CD4-positive, alpha-beta T cell treated with Interleukin-6 at 100 ng/mL for 8 hours (primary cell): ENCODE results near the gene TECR.
A peak's percentile ranks its signal among the peaks of the same experiment; 100 is the strongest.
"Not testable (repeated sequence)": the region's sequence is repeated elsewhere in the genome, so short reads cannot be mapped to it uniquely, and the experiment has no call there.

Experiments used
- DNase-seq: peaks from one replicate; pipeline ENCODE4 v3.0.0-alpha.2; 2020; ENCODE audit warnings: mixed read lengths, low spot score

Gene TECR

GRCh38 chr19:14561249-14561648, 31.9 kb downstream of the TECR start:
- no peak for DNase-seq

- DNase-seq, result no peak
Observed at GRCh38 chr19:14561847-14562351, 32.5 kb downstream of the TECR start.

DNA sequence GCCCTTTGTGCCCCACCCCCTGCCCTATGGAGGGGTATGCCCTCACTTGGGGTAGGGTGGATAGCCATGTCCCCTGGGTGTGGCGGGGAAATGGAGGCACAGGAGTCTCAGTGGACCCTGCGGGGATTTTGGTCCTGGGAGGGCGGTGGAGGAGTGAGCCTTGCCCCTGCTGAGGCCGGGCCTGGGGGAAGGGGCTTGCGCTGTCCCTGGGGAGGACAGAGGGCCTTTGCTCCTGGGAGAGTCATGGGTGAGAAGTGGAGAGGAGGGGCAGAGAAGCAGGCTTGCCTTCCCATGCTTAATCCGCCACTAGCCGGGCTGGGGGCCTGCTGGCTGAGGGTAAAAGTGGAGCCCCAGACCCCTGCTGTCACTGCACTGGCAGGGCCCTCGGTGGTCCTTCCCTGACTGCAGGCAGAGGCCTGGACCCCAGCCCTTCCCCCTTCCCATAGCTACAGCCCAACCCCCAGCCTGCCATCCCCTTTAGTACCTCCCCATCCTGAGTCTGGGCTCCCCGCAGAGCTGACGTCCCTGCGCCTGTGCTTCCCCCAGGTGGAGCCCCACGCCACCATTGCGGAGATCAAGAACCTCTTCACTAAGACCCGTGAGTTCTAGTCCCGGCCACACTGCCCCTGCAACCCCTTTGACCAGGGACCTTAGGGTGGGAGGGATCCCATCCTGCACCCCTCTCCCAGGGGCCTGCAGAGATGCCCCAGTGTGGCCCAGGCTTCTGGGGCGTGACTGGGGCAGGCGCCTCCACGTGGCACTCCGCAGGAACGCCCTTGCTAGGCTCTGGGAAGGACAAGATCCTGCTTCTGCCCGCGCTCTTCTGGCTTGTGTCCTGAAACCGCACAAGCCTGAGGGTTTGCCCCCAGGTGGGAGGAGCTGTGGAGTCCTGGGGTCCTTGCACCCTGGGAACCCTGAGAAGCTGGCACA, 33.5 kb downstream of the TECR start:
- DNase-seq, result no peak

DNA sequence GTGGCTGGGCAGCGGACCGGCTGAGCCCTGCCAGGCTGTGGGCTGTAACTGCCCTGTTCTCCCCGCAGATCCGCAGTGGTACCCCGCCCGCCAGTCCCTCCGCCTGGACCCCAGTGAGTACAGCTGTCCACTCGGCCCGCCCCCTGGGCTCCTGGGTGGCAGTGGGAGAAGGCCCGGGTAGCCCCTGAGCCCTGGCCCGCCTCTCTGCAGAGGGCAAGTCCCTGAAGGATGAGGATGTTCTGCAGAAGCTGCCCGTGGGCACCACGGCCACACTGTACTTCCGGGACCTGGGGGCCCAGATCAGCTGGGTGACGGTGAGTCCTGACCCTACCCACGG, 34.2 kb downstream of the TECR start:
- no peak for DNase-seq

DNA sequence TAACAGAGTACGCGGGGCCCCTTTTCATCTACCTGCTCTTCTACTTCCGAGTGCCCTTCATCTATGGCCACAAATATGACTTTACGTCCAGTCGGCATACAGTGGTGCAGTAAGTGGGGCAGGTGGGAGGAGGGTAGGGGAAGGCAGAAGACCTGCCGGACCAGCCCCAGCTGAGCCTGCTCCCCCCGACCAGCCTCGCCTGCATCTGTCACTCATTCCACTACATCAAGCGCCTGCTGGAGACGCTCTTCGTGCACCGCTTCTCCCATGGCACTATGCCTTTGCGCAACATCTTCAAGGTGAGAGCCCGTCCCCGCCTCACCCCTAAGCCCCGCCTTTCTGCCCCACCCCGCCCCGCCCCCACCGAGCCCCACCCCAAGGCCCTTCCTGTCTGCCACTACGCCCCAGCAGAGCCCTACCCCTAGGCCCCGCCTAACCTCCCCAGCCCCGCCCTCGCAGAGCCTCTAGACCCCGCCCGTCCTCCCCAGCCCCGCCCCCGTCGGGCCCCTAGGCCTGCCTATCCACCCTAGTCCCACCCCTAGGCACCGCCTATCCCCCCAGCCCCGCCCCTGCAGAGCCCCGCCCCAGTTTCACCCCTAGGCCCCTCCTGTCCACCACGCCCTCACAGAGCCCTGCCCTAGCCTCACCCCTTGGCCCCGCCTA, 34.7 kb downstream of the TECR start:
- DNase-seq, result no peak

DNA sequence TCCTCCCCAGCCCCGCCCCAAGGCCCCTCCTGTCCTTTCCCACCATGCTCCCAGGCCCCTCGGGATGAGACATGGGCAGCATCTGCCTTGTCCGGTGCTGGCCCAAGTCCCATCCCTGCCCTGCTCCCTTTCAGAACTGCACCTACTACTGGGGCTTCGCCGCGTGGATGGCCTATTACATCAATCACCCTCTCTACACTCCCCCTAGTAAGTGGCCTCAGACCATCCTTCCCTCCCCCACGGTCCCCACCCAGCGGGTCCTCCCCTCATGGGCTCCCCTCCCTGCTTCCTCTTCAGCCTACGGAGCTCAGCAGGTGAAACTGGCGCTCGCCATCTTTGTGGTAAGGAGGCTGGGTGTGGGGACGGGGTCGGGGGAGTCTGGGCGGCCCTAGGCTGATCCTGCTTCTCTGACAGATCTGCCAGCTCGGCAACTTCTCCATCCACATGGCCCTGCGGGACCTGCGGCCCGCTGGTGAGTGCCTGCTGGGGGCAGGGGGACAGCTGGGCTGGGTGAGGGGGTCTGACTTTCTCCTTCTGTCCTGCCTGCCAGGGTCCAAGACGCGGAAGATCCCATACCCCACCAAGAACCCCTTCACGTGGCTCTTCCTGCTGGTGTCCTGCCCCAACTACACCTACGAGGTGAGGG, 35.4 kb downstream of the TECR start:
- DNase-seq, result not testable (repeated sequence)

DNA sequence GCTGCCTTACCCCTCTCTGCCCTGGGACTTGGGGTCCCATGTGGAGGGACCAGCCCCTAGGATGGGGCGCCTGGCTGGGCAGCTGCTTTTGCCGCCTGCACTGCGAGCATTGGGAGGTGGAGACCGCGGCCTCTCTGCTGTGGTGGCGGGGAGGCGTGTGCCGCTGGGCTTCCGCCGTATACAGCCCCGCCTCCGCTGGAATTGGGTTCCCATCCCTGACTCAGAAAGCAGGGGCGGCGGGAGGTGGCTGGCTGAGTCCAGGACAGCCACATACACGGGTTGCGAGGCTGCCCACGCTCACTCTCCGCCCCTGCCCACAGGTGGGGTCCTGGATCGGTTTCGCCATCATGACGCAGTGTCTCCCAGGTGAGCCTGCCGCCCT, 35.9 kb downstream of the TECR start:
- no peak for DNase-seq

- no peak for DNase-seq
Observed at GRCh38 chr19:14565765-14566711, 36.6 kb downstream of the TECR start.

DNA sequence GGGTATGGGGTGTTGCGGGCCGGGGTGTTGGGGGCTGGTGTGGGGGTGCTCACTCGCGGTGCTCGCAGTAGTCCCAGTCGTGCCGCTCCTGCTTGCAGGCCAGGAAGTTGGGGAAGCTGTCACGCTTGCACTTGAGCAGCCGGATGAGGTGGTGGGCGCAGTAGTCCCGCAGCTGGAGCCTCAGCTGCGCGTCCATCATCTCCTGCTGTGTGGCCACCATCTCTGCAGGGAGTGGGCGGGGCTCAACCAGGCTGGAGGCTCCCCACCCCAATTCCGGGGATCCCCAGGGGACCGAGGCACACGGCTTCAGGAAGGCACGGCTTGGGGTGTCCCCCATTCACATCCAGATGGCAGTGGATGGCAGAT, 37.3 kb downstream of the TECR start:
- DNase-seq, result no peak

DNA sequence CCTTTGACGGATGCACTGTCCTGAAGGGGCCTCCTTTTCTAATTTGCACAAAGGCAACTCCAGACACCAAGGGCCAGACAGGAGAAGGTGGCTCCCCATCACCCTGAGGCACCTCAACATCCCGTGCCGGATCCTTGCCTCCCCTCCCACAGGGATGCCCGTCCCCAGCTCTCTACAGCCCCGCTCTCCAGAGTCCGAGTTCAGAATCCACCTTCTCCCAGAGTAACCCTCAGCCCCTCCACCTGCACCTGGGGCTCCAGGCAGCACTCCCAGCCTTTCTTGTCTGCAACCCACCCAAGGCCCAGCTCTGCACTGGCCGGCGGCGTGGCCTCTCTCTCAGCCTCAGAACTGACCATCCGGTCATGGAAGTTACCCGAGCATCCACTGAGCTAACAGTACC, 37.7 kb downstream of the TECR start:
- DNase-seq, result no peak

- DNase-seq, result no peak
Observed at GRCh38 chr19:14570864-14571527, 41.6 kb downstream of the TECR start.

DNA sequence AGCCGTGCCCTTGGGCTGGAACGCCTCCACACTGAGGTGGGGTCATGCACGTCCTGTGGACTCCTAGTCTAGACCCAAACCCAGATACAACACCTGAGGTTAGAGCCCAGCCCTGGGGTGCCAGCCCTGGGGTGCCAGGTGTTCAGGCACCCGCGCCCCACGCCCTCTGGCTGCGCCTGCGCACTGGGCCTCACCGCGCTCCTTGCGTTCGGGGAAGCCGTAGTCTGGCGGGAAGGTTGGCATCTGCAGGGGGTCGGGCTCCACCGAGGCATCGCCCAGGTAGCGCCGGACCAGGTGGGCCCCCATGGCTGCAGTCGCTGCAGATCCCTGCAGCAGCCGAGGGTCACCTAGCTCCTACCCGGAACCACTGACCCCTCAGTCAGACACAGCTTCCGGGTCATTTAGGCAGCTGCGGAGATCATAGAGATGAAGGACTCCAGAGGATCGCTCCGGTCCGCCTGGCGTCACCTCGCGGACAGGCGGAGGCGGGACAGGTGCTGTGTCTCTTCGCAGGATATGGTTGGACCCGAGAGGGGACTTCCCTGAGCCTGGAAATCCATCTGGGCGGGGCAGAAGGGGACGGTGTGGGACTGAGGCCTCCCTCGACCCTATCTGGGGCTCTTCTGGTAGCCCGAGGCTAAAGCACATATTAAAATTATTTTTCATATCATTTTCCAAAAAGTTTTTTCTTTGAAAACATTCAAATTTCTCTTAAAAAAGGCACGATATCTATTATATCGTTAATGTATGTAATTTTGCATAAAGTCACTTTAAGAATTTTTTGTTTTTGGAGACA, 42.5 kb downstream of the TECR start, which contains the start of gene NDUFB7:
TSS of gene NDUFB7 (minus strand) at position 372 of the 796 bp plus-strand sequence. CDS start at position 306, 66 bp downstream.
- peak; percentile 92 for DNase-seq

- DNase-seq, result no peak
Observed at GRCh38 chr19:14575428-14575980, 46.1 kb downstream of the TECR start.

DNA sequence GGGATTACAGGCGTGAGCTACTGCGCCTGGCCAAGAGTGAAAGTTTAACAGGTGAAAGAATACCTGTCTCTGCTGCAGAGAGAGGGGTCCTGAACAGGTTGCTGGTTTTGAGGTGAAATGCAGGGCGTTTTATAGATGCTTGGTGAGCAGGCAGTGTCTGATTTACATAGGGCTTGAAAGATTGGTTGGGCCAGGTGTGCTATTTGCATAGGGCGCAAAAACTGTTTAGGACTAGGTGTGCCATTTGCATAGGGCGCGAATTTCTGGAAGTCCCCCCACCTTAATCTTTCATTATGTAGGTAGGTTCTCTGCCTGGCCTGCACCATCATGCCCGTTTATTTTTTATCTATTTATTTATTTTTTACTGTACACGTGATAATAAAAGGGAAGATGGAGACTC, 47.0 kb downstream of the TECR start:
- no peak for DNase-seq

- no peak for DNase-seq
Observed at GRCh38 chr19:14577264-14577663, 47.9 kb downstream of the TECR start.

GRCh38 chr19:14577885-14578427, 48.6 kb downstream of the TECR start:
- DNase-seq, result no peak

- no peak for DNase-seq
Observed at GRCh38 chr19:14580623-14581237, 51.3 kb downstream of the TECR start.

DNA sequence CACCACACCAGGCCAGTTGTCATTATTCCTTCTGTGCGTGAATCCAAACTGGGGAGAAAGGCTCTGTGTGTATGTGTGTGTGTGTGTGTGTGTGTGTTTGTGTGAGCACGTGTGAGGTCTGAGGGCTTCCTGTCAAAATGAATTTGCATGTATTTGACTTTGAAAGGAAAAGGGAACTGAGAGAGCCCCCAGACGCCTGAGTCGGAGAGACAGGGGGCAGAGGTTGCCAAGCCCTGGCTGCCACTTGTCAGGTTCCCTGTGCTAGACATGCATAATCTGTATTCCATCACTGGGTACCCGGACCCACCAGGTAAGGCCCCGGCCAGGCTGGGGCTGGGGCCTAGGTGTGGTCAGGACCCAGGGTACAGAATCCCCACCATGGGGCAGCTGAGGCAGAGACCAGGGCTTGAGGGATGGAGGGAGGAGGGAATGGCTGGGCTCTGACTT, 53.5 kb downstream of the TECR start, which contains the start of gene CLEC17A:
TSS of gene CLEC17A (plus strand) at position 191 of the 447 bp plus-strand sequence. CDS start at position 268, 77 bp downstream.
- DNase-seq, result no peak

DNA sequence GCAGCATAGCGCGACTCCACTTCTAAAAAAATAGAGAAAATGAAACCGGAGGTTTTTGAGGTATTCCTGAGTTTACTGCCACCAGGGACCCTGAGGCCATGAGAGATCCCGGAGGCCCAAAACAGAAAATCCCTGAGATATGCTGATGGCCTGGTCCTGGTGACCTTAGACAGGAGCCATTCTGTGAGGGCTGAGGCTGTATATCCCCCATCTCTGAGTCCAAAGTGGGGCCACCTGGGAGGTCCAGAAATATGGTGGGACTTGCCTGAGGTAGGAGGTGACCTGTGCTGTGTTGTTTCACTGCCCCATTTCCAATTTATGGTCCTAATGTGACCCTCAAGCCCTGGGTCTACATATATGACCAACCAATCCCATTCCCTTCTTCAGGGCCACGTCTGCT, 55.0 kb downstream of the TECR start:
- not testable (repeated sequence) for DNase-seq
